ENCODE data around the gene MRO. TPM values are rescaled to one million over a fixed set of nuclear protein-coding genes. Genes with fewer than 3 reads are reported as not detected.

The MRO gene
- total and polyA plus RNA-seq, 2 of the 4 experiments (the other 2 are of a cell fraction): not detected

GRCh38 chr18:50859793-50860555 lies 40.2 kb upstream of the MRO start:
- H3K14ac ChIP-seq (replicated peaks; ENCODE audit: low read depth, low read length): no peak overlapping the region
- no peaks in the 10 kb centered on the region for H3K79me1 ChIP-seq (ENCODE audit: low read depth in 1 of 2, low read length in 2 of 2)
- intact Hi-C loops (cut with micrococcal nuclease) (no loop called here), in situ Hi-C loops (cut with MboI; ENCODE audit: low sequenced_read_pairs) (no loop called here), dilution Hi-C loops (cut with HindIII; ENCODE audit: low sequenced_read_pairs, unreplicated experiment) (no loop called here)
- H4K5ac ChIP-seq (ENCODE audit: low read depth, low read length): no peak overlapping the region
- no peak overlapping the region for H4K8ac ChIP-seq (ENCODE audit: low read depth in 2 of 2, low read length in 2 of 2)
- no peak overlapping the region for H2BK120ac ChIP-seq (ENCODE audit: low read depth, low read length)
- H2BK15ac ChIP-seq (ENCODE audit: low read depth, low read length): no peak overlapping the region
- no peak for DNase-seq
- TF ChIP-seq MAZ (IDR thresholded peaks at IDR 0.05; ENCODE audit: borderline replicate concordance, low read depth, low read length) (no peak), CTCF (conservative IDR thresholded peaks at IDR 0.05; ENCODE audit: low read depth, low read length) (no peak), CEBPB (IDR thresholded peaks at IDR 0.05; ENCODE audit: low read depth, low read length) (no peak), FOS (IDR thresholded peaks at IDR 0.05; ENCODE audit: low read depth, low read length) (no peak), SMC3 (IDR thresholded peaks at IDR 0.05; ENCODE audit: low read depth, low read length) (no peak), BHLHE40 (IDR thresholded peaks at IDR 0.05; ENCODE audit: low read depth, low read length) (no peak), NFE2L2 (IDR thresholded peaks at IDR 0.05; ENCODE audit: low read depth, low read length) (no peak), POLR2A (IDR thresholded peaks at IDR 0.05; ENCODE audit: low read depth, low read length) (no peak), RAD21 (IDR thresholded peaks at IDR 0.05; ENCODE audit: low read length) (no peak), RCOR1 (IDR thresholded peaks at IDR 0.05; ENCODE audit: insufficient replicate concordance, low read length) (no peak), ELK1 (IDR thresholded peaks at IDR 0.05; ENCODE audit: borderline replicate concordance, low read depth, low read length) (no peak), USF2 (IDR thresholded peaks at IDR 0.05; ENCODE audit: low read depth, low read length) (no peak), CHD1 (IDR thresholded peaks at IDR 0.05; ENCODE audit: low read depth, low read length) (no peak)
- ChIA-PET POLR2A (ENCODE audit: unreplicated experiment) (no interaction called here), CTCF (no interaction called here)
- no peak overlapping the region for H3K27ac ChIP-seq (ENCODE audit: insufficient read depth, low read length)
- H2AFZ ChIP-seq (replicated peaks; ENCODE audit: low read length, poor library complexity): no peak overlapping the region
- no peak overlapping the region for H3K4me3 ChIP-seq (ENCODE audit: insufficient read depth, low read depth, low read length)
- no peak overlapping the region for H2BK5ac ChIP-seq (ENCODE audit: low read depth, low read length, poor library complexity, severe bottlenecking)
- no peak overlapping the region for H3K9ac ChIP-seq (ENCODE audit: low read depth, low read length)
- H2BK20ac ChIP-seq (ENCODE audit: low read depth, low read length): no peak overlapping the region
- peaks cover 6% of the 10 kb centered on the region; the same call in 1 of the 2 replicates for H3K27me3 ChIP-seq (ENCODE audit: control insufficient read depth, insufficient read depth, low read length)
- no peak overlapping the region for H2AK5ac ChIP-seq (ENCODE audit: low read depth, low read length)
- no peaks in the 10 kb centered on the region for H3K4me1 ChIP-seq (ENCODE audit: control insufficient read depth, insufficient read depth, low read length)
- H3K56ac ChIP-seq (ENCODE audit: extremely low read depth, insufficient read depth, low read length): no peak overlapping the region
- no peak overlapping the region for H3K23ac ChIP-seq (ENCODE audit: low read depth, low read length)
- no peak for ATAC-seq (ENCODE audit: low read depth)
- H3K9me1 ChIP-seq (ENCODE audit: insufficient read depth, low read length): no peaks in the 10 kb centered on the region
- H3K18ac ChIP-seq (ENCODE audit: low read depth, low read length): no peak overlapping the region
- H4K20me1 ChIP-seq (ENCODE audit: insufficient read depth, low read length): no peaks in the 10 kb centered on the region
- H3K4ac ChIP-seq (ENCODE audit: low read depth, low read length): no peak overlapping the region
- no TSS peak for BruUV-seq (replicated peaks)
- H3K4me2 ChIP-seq (ENCODE audit: low read depth, low read length): no peak overlapping the region
- no peaks in the 10 kb centered on the region for H3K36me3 ChIP-seq (ENCODE audit: control insufficient read depth, insufficient read depth, low read length)
- H4K91ac ChIP-seq (ENCODE audit: insufficient read depth, low read depth, low read length): no peak overlapping the region
- no peak overlapping the region for H2AK9ac ChIP-seq (replicated peaks; ENCODE audit: low read depth, low read length, poor library complexity)
- H3K9me3 ChIP-seq (ENCODE audit: control insufficient read depth, insufficient read depth, low read length): no peaks in the 10 kb centered on the region
